GM19043 (cell line): ENCODE measurements around the gene ZBTB16.

Experiments
- ATAC-seq: cut with Tn5 transposase; IDR thresholded peaks from one replicate; pipeline ENCODE4 v1.9.1; 2021; ENCODE audit warnings: low read depth; ENCODE audit not compliant: unreplicated experiment

ZBTB16 gene

DNA sequence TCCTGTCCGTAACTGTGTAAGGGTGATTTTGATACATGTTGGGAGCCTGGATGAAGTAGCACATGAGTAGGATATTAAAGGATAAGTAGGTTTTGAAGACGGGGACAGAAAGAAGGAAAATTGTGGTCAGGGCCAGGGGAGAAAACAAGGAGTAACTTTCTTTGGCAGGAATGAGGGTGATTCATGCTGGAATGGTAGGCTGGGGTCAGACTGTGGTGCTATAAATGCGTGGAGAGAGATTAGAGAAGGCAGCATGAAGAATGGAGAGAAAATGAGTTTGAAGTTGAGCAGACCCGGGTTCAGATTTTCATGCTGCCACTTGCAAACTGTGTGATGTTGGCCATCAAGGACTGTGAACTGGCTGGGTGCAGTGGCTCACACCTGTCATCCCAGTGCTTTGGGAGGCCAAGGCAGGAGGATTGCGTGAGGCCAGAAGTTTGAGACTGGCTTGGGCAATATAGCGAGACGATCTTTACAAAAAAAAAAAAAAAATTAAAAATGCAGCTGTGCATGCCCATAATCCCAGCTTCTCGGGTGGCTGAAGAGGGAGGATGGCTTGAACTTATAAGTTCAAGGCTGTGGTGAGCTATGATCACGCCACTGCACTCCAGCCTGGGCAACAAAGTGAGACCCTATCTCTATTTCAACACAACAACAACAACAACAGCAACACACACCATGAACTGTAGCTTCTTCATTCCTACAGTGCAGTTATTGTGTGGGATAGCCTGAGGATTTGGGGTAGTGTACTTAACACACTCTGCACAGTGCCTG is 22.3 kb downstream of the ZBTB16 start:
- ATAC-seq, result no peak

DNA sequence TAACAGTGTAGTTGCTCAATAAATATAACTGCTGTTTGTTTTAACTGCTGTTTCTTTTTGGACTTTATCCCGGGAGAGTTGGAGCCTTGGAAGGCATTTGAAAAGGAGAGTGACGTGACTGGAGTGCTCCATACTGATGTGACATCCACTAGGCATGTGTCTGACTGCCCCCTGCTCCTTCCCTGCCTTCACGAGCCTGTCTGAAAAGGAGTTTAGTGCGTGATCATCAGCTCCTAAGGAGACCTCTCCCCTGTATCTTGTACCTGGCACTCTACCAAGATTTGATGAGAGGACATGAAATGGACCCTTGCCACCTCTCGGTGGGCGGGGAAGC is 22.9 kb downstream of the ZBTB16 start:
- no peak for ATAC-seq

DNA sequence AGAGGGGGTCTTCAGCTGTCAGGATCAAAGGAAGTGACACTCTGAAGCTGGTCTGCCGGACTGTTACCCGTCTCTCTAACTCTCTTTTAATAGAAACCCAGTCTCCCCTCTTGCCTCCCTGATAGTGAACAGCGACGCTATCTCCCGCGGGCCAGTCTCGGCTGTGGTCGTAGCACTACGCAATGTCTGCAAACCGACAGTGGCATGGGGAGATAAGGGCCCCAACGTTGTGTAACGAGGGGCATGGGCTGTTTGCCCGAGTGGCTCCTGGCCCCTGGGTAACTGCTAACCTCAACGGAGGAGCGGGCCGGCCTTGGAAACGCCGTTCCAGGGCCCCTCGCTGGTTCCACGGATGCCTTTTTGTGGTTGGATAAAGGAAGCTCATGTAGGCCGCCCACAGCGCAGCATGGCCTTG is 23.3 kb downstream of the ZBTB16 start:
- no peak for ATAC-seq

DNA sequence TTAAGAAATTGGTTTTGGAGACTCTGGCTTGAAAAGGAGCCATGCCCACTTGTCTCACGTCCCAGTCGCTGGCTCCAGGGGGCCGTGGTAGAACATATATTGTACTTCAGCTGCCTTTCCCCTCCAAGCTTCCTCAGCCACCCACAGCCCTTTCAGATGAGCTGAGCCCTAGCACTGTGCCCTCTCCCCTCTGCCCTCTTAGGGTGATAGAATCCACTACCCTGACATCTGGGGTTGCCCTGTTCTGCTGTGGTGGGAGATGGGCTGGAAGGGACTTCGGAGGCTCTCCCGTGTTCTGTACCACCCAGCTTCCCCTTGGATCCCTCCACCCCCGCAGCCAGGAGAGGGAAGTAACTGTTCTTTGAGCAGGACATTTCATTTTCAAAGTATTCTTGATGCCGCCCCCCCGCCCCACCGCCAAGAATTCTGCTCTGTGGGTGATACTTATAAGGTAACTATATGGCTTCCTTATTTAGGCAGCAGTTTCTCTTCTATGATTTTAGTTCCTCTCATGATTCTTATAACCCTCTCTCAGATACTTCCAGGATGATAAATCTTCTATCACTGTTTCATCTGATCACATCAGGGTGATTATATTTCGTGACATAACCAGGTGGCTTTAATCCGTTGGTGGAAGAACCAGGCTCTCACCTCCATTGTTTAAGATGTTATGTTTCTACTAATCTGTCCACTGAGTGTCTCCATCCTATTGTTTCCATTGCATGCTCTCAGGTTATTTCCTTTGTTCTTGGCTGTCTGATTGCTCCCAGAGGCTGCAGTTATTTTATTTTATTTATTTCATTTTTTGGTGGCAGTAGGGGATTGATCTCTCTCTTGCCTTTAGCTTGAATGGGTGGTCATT is 24.1 kb downstream of the ZBTB16 start:
- ATAC-seq, result no peak

DNA sequence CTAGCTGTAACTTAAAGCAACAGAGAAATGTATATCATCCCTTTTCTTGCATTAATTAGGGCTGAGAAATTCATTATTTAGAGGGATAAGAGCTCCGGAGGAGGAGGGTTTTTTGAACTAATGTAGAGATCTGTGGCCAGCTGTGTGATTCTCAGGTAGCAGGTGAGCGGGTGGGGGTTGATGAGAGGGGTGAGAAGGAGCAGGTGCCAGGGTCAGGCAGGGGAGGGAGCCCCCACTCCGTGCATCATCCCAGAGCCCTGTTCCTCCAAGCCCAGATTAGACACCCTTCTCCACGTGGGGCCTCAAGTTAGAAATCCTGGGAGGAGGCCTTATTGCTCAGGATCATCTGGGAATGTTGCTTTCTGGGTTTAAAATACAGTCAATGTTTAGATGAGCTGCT is 24.9 kb downstream of the ZBTB16 start:
- no peak for ATAC-seq

DNA sequence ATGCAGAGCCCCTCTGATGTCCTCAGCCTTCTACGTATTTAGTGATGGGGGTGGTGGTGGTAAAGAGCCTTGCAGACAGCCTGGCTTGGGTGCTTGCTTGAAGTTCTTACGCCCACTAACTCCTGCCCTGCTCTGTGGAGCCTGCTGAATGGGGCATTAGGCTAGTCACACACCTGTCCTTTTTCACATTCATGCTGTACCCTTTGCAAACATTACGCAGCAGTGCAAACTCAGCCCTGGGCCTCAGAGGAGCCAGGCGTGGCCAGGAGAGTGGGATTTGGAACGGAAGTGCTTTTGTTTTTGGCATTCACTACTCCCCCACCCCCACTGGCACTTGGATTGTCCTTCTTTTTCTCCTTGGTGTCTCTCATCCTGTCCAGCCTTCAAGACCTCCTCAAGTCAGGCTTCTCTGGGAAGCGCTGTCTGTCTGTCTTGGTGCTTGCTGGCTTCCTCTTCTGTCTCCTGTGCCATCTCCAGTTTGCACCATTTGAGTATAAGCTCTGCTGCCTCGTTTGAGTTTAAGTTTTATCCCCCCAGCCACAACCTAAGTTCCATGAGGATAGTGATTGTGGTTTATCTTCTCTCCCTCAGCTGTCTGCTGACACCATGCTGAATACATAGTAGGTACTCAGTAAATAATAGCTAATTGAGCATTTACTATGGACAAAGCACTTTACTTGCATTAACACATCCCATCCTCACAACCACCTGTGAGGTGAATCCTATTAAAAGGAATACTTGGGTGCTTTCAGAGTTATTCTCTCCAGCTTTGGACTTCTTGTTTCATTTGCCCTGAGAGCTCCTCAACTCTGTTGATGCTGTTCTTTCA is 26.7 kb downstream of the ZBTB16 start:
- no peak for ATAC-seq

DNA sequence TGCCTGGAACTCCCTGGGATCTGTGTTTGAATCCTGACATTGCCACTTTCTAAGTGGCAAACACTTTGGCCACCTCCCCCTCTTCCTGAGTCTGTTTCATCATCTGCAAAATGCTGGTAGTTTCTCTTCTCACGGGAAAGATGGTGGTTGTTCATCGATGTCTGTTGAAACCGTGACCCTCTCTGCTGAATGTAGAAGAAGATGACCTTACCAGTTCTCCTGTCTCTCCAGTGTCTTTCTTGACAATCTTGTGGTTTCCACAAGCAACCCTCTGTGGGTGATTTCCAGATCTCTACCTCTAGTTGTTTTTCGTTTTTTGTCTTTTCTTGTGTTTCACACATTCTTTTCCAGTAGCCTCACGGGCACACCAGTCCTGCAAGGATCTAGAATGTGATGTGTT is 27.5 kb downstream of the ZBTB16 start:
- no peak for ATAC-seq

DNA sequence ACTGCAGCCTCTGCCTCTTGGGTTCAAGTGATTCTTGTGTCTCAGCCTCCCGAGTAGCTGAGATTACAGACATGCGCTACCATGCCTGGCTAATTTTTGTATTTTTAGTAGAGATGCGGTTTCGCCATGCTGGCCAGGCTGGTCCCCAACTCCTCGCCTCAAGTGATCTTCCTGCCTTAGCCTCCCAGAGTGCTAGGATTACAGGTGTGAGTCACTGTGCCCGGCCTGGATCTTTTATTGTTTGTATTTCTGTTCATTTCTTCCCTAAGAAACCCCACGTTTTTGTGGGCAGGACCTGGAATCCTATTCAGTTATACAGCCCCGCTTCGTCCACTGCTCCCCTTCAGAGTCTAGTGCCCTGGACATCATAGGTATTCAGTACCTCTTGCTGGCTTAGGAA is 28.7 kb downstream of the ZBTB16 start:
- ATAC-seq, result no peak

DNA sequence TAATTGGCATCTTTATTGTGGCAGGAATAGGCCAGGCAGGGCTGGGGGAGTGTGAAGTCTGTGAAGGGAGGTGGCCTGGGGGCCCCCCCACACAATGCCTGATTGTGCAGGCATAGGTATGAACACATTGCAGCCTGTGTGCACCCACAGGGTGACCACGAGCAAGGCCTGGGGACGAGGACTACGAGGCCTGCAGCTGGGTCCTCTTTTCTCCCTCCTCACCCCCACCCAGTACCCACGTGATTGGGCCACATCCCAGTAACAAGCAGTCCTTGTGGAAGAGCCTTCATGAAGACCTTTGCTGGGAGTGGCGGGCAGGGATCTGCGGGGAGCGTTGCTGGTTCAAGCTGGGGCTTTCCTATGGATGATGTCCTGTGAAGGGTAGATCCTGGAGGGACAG is 29.3 kb downstream of the ZBTB16 start:
- ATAC-seq, result no peak

DNA sequence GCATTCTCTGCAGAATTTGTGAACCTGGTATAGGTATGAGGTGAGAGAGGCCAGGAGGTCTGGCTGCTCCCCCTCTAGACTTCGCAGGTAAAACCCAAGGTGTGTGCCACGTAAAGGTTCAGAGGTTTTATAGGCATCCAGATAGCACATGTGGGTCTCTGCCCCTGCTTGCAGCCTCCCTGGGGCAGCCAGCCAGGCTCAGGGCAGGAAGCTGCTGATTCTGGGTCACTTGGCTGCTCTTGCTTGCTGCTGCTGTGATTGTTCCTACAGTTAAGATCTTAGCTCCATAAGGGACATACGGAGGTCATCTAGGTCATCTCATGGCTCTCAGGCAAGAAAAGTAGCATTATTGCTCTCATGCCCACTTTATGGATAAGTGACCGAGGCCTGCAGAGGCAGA is 30.2 kb downstream of the ZBTB16 start:
- no peak for ATAC-seq

DNA sequence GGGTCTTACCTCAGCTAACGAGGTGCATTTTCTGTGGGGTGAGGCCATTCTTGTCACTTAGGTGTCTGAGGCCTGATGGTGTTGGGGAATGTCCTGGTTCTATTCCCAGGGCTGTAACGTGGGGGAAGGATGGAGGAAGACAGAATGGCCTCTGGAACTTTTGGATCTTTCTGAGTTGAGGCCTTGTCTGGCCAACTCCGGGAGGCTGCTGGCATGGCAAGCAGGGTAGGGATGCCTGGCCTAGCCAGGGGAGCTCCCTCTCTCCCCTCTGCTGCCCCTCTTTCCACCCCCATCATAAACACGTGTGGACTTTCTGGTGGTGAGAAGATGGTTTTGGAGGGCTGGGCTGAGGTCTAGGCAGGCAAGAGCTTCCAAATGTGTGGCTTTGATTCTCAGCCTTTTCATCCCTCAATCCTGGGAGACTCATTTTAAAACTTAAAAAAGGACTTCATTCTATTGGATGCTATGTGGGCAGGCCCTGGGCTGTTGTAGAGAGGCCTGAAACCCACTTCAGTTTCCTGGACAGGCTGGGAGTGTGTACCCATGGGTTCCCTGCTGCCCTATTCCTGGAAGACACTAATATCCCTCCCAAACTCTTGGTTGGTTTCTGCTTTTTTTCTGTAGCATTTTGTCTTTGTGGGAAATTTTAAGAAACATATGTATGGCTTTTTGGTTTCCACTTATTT is 30.9 kb downstream of the ZBTB16 start:
- ATAC-seq, result no peak

DNA sequence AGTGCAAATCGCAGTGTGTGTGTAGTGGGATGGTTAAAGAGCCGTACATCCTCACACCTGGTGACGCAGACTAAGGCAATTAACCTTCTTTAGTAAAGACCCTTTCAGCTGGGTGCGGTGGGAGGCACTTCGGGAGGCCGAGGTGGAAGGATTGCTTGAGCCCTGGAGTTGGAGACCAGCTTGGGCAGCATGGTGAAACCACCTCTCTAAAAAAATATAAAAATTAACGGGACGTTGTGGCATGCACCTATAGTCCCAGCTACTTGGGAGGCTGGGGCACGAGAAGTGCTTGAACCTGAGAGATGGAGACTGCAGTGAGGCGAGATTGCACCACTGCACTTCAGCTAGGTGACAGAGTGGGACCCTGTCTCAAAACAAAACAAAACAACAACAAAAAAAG is 31.5 kb downstream of the ZBTB16 start:
- ATAC-seq, result no peak

DNA sequence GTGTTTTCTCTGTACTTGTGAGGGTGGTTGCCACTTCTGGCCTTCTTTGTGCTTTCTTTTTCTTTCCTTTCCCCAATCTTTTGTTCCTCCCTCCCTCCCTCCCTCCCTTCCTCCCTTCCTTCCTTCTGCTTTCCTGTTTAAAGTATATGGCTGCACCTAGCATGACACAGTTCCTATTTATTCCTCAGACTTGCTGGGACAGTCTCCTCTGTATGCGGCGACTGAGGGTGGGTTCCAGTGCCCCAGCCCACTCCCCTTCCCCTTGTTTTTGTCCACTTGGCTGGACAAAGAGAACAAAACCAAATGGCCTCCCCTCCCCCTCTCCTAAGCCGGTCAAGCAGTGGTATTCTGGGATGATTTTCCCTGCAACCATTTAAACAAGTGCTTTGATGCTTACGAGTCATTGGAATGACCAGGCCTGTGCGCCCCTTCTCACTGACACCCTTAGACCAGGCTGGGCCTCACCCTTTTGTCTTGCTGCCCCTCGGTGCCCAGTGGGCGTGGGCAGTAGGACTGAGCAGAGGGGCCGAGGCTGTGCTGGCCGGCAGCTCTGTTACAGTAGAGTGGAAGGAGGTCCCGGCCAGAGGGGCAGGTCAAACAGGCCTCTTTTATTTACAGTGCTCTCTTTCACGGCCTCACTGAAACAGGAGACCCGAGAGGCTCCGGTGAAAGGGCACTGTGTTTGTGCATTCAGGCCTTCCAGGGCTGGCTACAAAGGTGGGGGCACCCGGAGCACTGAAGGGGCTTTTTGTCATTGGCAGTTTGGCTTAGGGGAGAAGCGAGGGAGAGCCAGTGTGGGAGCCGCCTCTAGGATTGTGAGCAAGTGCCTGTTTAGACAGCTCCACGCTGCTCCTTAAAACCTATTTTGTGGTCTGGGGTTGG is 32.2 kb downstream of the ZBTB16 start:
- ATAC-seq, result no peak

DNA sequence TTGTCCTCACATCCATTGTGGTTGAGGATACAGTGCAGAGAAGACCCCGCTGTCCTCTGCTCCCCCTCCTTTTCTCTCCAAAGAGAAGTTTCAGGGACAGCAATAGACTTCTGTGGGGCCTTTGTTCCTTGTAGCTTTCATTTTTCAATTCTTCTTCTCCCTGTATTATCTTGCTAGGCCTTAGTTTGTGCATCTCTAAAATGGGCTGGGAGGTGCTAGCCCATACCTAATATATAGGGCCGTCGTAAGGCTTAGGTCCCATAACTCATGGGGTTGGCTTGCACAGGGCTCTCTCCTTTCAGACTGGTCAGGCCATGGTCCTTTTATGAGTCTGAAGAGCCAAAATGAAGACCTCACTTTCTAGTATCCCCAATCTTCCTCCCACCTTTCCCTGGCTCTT is 33.0 kb downstream of the ZBTB16 start:
- ATAC-seq, result no peak

DNA sequence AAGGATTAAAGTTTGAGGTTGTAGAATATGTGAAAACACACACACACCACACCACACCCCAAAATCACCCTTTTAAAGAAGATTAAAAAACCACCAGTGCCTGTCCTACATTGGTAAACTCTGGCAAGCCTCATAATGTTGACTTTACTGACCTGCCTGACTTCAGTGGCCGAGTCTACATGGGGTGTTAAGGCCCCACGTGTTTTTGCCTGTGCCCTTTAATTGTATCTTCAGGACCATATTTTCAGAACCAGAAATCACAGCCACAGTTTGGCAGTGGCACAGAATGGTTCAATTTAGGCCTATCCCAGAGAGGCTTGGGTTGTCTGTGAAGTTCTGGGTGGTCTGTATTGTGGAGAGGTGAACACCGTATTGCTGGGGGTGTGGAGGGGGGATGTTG is 33.4 kb downstream of the ZBTB16 start:
- no peak for ATAC-seq

DNA sequence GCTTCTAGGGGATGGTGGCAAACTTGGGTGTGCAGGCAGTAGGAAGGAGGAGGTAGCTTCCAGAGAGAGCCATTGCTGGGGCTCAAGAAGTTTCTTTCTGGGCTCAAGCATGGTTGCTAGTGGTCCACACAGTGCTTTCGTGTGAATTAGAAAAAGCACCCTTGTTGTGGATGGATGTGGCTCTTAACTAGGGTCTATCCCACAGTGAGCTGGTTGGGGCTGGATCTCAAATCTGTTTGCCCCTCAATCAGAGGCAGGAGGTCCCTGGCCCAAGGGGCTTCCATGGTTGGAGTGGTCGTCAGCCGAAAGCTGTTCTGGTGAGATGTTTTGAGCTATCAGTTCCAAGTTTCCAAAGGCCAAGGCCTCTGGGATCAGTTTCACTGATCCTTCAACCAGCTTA is 35.0 kb downstream of the ZBTB16 start:
- no peak for ATAC-seq

DNA sequence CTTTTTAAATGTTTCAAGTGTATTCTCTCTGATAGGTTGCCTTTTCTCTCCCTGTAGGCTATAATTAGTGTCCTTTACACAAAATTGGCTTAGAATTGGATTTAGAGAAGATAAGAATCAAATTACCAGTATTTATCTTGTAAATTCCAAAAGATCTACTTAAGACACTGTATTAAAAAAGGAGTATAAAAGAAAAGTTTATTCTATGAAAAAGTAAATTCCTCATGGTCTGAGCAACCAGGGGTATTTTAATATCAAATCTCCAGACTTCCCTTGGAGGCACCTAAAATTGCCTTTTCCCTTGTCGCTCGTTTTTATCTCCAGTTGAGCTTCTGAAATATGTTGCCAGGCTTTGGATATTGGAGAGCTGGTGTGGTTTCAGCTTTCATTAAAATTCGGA is 36.4 kb downstream of the ZBTB16 start:
- no peak for ATAC-seq

DNA sequence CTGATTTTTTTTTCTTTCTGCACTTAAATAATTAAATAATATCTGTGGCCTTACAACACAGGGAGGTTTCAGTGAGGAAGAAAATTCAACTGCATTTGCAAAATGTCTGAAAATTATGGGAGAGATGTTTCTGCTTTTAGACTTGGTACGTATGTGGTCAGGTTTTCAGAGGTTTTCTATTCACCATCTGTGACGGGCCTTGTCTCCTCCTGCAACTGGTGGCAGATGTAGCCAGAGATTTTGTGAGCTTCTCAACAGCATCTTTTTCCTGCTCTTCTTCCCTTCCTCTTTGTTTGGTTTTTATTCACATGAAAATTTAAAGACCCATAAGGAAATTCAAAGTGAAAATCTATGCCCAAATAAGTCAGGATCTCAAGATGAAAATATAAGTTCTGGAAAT is 38.3 kb downstream of the ZBTB16 start:
- no peak for ATAC-seq

DNA sequence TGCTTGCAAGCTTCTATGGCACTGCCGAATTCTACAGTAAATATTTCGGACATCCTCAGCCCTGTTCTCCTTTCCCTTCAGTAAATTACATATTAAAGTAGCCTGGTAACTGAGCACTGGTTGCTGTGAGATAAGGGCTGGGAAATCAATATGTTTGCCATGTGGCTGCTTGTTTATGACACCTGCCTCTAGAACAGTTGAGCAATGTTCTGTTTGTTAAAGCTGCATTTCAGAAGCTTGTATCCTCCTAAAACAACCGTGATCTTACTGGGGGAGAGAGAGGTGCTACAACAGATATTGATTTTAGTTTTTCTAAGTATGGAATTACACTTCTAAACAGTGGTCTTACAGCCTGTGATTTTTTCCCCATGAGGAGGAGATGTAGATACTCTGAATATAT is 39.4 kb downstream of the ZBTB16 start:
- ATAC-seq, result no peak
